AG20443 (cell line): ENCODE measurements around the gene COPS4.

ENCODE experiments used
- DNase-seq: peaks from one replicate; pipeline ENCODE4 v3.0.0; 2012; ENCODE audit warnings: low spot score, mixed read lengths

The COPS4 gene

DNA sequence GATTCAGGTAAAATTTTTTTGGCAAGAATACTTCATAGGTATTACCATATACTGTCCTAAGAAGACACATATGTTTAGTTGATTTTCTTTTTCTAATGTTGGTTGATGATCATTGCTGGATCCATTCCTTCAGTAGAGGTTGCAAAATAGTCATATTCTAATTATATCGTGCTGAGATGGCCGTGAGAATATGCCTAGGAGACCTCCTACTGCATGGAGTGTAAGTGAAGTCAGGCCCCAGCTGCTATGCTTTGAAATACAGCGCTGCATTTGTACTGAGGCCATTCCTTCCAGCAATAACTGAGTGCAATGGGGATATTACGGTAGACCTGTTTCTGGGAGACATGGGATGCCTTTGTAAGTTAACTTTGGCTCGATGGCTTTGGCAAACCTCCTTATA, 86.3 kb downstream of the COPS4 start:
- DNase-seq, result no peak

DNA sequence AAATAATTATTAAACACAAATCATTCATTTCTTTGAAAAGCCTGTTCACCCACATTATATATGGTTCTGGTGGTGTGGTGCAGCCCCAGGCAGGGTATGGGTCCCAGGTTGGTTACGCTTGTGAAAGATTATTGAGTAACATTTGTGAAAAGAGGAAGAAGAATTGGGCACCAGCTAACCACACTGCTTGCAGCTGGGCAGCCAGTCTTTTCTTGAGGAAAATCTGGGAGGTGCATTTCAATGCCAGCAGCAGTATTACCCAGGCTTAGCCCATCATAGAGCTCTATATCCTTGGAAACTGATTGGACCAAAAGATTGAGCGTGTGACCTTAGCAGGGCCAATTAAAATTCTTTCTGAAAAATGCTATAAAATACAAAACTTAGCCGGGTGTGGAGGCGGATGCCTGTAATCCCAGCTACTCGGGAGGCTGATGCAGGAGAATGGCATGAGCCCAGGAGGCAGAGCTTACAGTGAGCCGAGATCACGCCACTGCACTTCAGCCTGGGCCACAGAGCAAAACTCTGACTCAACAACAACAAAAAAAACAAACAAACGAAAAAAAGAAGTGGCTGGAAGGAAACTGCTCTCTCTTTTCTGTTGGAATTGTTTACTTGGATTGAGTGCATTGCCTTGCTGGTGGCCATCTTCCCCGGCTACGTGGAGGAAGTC, 89.3 kb downstream of the COPS4 start:
- no peak for DNase-seq
